ENCODE measurements around the gene IFT80.

The IFT80 gene

GRCh38 chr3:160210799-160211221 is 188.2 kb downstream of the IFT80 start:
- no peaks in the 10 kb centered on the region for H3K4me1 ChIP-seq (ENCODE audit: insufficient read depth, low read length, severe bottlenecking)

GRCh38 chr3:160210341-160210740 is 188.7 kb downstream of the IFT80 start:
- no peaks in the 10 kb centered on the region for H3F3A ChIP-seq (ENCODE audit: insufficient read depth, low read length)
- no peaks in the 10 kb centered on the region for H3K36me3 ChIP-seq (ENCODE audit: insufficient read depth, low read length)
- H4K20me1 ChIP-seq (ENCODE audit: insufficient read depth, low read length): no peaks in the 10 kb centered on the region
- no peaks in the 10 kb centered on the region for H3K9me2 ChIP-seq (ENCODE audit: low read depth, low read length)
- H3K27me3 ChIP-seq (ENCODE audit: insufficient read depth, low read length): no peaks in the 10 kb centered on the region
- no peak overlapping the region for H3K4me3 ChIP-seq (ENCODE audit: low read depth, low read length, poor library complexity, severe bottlenecking)
- no peak overlapping the region for H3K27ac ChIP-seq (ENCODE audit: low read depth, low read length, poor library complexity, severe bottlenecking)
- no peak overlapping the region for H3K4me2 ChIP-seq (ENCODE audit: low read length)
- no peak for TF ChIP-seq EZH2 (IDR thresholded peaks at IDR 0.05; ENCODE audit: borderline replicate concordance, low read length)
- TF ChIP-seq CTCF (IDR thresholded peaks at IDR 0.05; ENCODE audit: low read length): no peak
- H2AFZ ChIP-seq (ENCODE audit: low read length): no peak overlapping the region
- H3K79me2 ChIP-seq (ENCODE audit: insufficient read depth, low read length): no peaks in the 10 kb centered on the region
- no peaks in the 10 kb centered on the region for H3K4me1 ChIP-seq (ENCODE audit: insufficient read depth, low read length, severe bottlenecking)
- H3K9me3 ChIP-seq (ENCODE audit: low read length): no peaks in the 10 kb centered on the region
- H3K9ac ChIP-seq (ENCODE audit: low read length): no peak overlapping the region

More at GRCh38 chr3:160210799-160211221, 188.2 kb downstream of the IFT80 start:
- Histone ChIP-seq H2AFZ (ENCODE audit: low read length) (no peak overlapping the region), H3K36me3 (ENCODE audit: insufficient read depth, low read length) (no peaks in the 10 kb centered on the region), H3K27me3 (ENCODE audit: insufficient read depth, low read length) (no peaks in the 10 kb centered on the region), H3F3A (ENCODE audit: insufficient read depth, low read length) (no peaks in the 10 kb centered on the region), H3K27ac (ENCODE audit: low read depth, low read length, poor library complexity, severe bottlenecking) (no peak overlapping the region), H3K9ac (ENCODE audit: low read length) (no peak overlapping the region), H4K20me1 (ENCODE audit: insufficient read depth, low read length) (no peaks in the 10 kb centered on the region), H3K4me3 (ENCODE audit: low read depth, low read length, poor library complexity, severe bottlenecking) (no peak overlapping the region), H3K79me2 (ENCODE audit: insufficient read depth, low read length) (no peaks in the 10 kb centered on the region), H3K4me2 (ENCODE audit: low read length) (no peak overlapping the region), H3K9me3 (ENCODE audit: low read length) (no peaks in the 10 kb centered on the region), H3K9me2 (ENCODE audit: low read depth, low read length) (no peaks in the 10 kb centered on the region)
- no peak for TF ChIP-seq EZH2 (IDR thresholded peaks at IDR 0.05; ENCODE audit: borderline replicate concordance, low read length)
- no peak for TF ChIP-seq CTCF (IDR thresholded peaks at IDR 0.05; ENCODE audit: low read length)

All from OCI-LY1 (cell line).